Peyer's patch (tissue), 4 donors: ENCODE measurements around the gene ACP4. TPM values are rescaled to one million over a fixed set of nuclear protein-coding genes. Genes with fewer than 3 reads are reported as not detected.

Experiments used
- DNase-seq, 3 donors: peaks; one replicate each; pipeline ENCODE4 v3.0.0-alpha.2; 2017 to 2019
- H3K27ac ChIP-seq, 4 donors: fragments of 200-600 bp; sonication (generic); one replicate each; pipeline ENCODE4 v1.5.1; 2016 to 2019
- H3K27me3 ChIP-seq, 2 donors: fragments of 200-600 bp; sonication (generic); one replicate each; pipeline ENCODE4 v1.5.1; 2019
- H3K36me3 ChIP-seq, 3 donors: fragments of 200-600 bp; sonication (generic); one replicate each; pipeline ENCODE4 v1.5.1; 2016 to 2019
- H3K4me1 ChIP-seq, 4 donors: fragments of 200-600 bp; sonication (generic); one replicate each; pipeline ENCODE4 v1.5.1; 2016 to 2019
- H3K4me3 ChIP-seq, 4 donors: fragments of 200-600 bp; sonication (generic); 1 replicate in 3 of 4; 2 replicates in 1 of 4; pipeline ENCODE4 v1.5.1; 2016 to 2019; ENCODE audit warnings: mild to moderate bottlenecking in 1 of 4
- H3K9me3 ChIP-seq, 4 donors: fragments of 200-600 bp; sonication (generic); one replicate each; pipeline ENCODE4 v1.5.1; 2016 to 2019; ENCODE audit warnings: mild to moderate bottlenecking in 1 of 4
- CTCF ChIP-seq, 6 experiments: fragments of 450-650 bp in 4 of 6; fragments of 200-600 bp in 2 of 6; sonication (generic) in 1 of 6; IDR thresholded peaks; one replicate each; pipeline ENCODE4 v1.5.1; 2017 to 2019; ENCODE audit warnings: antibody characterized with exemption in 6 of 6, mild to moderate bottlenecking in 3 of 6, moderate library complexity in 1 of 6
- POLR2A ChIP-seq, 2 donors: fragments of 450-650 bp; IDR thresholded peaks; one replicate each; pipeline ENCODE4 v1.5.1; 2017; ENCODE audit warnings: antibody characterized with exemption in 2 of 2, mild to moderate bottlenecking in 2 of 2, moderate library complexity in 2 of 2
- total RNA-seq, 4 donors: library from RNA; depleted of rRNA; stranded (reverse); fragments of >200 nt; gene quantifications; one replicate each; pipeline ENCODE4 v1.1.0, GENCODE V29; 2016

ACP4 gene
- total RNA-seq, 4 donors from 2014 or later, result not detected

DNA sequence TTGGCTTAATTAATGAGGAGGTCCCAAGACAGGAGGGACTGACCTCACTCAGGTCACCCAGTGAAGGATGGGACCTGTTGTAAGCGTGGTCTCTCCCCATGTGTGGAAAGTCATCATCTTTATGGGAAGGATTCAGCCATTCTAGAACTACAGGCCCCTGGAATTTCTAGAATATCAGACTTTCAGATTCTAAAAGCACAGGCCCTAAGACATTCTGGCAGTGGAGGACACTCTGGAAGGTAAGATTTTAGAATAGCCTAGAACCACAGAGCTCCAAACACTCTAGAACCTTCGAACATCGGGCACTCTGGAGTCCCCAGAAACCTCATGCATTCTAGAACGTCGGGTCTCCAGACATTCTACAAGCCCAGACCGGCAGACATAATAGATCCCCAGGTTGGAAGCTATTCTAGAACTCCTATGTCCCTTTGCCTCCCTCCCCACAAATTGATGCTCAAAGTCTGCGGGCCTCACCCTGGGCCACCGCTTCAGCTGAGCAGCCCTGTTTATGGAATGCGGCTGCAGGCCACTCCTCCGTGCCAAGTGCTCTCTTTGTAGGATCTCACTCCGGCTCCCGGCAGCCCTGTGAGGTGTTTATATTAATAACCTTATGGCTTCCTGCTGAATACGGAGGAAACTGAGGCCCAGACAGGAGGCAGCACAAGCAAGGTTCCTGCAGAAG is 45.0 kb downstream of the ACP4 start:
- no peaks in the 10 kb centered on the region for H3K36me3 ChIP-seq
- peaks cover 0 to 7% (median 0%) of the 10 kb centered on the region in 4 donors for H3K4me1 ChIP-seq
- DNase-seq, result no peak
- TF ChIP-seq POLR2A (IDR thresholded peaks at IDR 0.05) (no peak), CTCF (IDR thresholded peaks at IDR 0.05) (no peak)
- peak overlapping the region; percentile 45 to 67 (median 52) for H3K27ac ChIP-seq
- peak overlapping the region; percentile 38 to 77 (median 57) for H3K4me3 ChIP-seq
- H3K9me3 ChIP-seq, result no peaks in the 10 kb centered on the region
- no peaks in the 10 kb centered on the region for H3K27me3 ChIP-seq

DNA sequence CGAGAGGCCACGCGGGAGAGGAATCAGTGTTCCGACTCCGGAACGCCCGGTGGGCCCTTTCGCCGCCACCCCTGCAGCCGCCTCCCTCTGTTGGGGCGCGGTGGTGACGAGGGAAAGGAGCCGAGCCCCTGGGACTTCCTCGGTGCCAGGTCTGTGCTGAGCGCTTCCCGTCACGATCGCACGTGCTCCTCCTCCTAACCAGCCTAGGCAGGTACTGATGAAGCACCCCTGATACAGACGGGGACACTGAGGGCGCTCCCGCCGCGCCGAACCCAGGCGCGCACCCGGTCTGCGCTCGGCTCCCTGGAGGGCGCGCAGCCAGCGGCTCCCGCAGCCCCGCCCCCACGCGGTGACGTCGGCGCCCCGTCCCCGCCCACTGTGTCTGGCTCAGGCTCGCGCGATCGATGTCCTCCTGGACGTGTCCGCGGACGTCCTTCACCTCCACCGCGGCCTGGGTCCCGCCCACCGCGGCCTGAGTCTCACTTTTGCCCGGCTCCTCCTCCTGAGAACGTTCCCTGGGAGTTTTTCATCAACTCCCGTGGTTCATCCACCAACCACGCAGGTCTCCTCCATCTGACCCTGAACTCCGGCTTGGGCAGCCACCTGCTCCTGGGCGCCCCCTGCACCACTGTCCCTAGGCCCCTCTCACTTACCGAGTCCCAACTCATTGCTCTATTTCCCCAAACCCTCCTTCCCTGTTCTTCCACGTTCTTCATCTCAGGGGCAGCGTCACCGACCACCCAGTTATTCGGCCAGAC is 45.7 kb downstream of the ACP4 start:
- H3K9me3 ChIP-seq, result no peaks in the 10 kb centered on the region
- peak; percentile 66 to 91 (median 89) for DNase-seq
- H3K36me3 ChIP-seq, result no peaks in the 10 kb centered on the region
- H3K4me3 ChIP-seq, result peak overlapping the region; percentile 38 to 77 (median 57)
- H3K27me3 ChIP-seq, result no peaks in the 10 kb centered on the region
- TF ChIP-seq CTCF (IDR thresholded peaks at IDR 0.05) (no peak), POLR2A (IDR thresholded peaks at IDR 0.05) (peak; percentile 72 to 73)
- peak overlapping the region; percentile 45 to 67 (median 52) for H3K27ac ChIP-seq
- H3K4me1 ChIP-seq, result peaks cover 0 to 7% (median 0%) of the 10 kb centered on the region in 4 donors

DNA sequence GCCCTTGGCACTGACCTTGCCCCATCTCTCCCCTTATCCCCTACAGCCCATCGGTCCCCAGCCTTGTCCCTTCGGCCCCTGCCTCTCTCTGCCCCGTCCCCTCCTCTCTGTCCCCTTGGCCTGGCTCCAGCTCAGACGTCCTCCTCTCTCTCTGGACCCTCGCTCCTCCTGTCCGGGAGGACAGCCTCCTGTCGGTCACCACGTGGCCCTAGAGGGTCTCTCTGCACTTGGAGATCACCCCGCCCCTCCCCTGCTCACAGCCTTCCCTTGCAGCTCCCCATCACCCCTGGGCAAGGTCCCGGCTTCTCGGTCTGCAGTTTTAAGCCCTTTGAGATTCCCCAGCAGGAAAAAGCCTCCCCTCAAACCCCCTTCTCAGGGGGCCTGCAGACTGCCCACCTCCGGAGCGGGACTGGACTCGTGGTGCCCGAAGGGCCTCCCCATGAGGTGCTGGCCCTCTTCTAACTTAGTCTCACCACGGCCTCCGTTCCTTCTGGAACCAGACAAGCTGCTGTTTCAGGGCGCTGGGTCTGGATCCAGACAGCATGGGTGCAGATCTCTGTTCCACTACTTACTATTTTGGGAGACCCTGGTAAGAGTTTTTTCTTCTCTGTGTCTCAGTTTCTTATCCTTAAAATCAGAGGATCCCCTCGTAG is 46.5 kb downstream of the ACP4 start:
- Histone ChIP-seq H3K36me3 (no peaks in the 10 kb centered on the region), H3K27ac (peak overlapping the region; percentile 45 to 67 (median 52)), H3K27me3 (no peaks in the 10 kb centered on the region), H3K4me1 (peaks cover 0 to 7% (median 0%) of the 10 kb centered on the region in 4 donors), H3K9me3 (no peaks in the 10 kb centered on the region), H3K4me3 (peak overlapping the region in 3 of 4 donors; percentile 38 to 77 (median 59))
- TF ChIP-seq CTCF (IDR thresholded peaks at IDR 0.05), result no peak
- TF ChIP-seq POLR2A (IDR thresholded peaks at IDR 0.05), result no peak
- no peak for DNase-seq

- DNase-seq, result no peak
- no peak for TF ChIP-seq CTCF (IDR thresholded peaks at IDR 0.05)
- TF ChIP-seq POLR2A (IDR thresholded peaks at IDR 0.05), result no peak
- Histone ChIP-seq H3K27me3 (no peaks in the 10 kb centered on the region), H3K9me3 (no peaks in the 10 kb centered on the region), H3K4me1 (peaks cover 0 to 7% (median 0%) of the 10 kb centered on the region in 4 donors), H3K36me3 (no peaks in the 10 kb centered on the region), H3K4me3 (no peak overlapping the region), H3K27ac (no peak overlapping the region)
Observed at GRCh38 chr19:50837300-50837699, 47.1 kb downstream of the ACP4 start.

- TF ChIP-seq CTCF (IDR thresholded peaks at IDR 0.05) (no peak), POLR2A (IDR thresholded peaks at IDR 0.05) (no peak)
- no peaks in the 10 kb centered on the region for H3K36me3 ChIP-seq
- peaks cover 0 to 7% (median 0%) of the 10 kb centered on the region in 4 donors for H3K4me1 ChIP-seq
- no peaks in the 10 kb centered on the region for H3K27me3 ChIP-seq
- no peak overlapping the region for H3K4me3 ChIP-seq
- no peak for DNase-seq
- no peaks in the 10 kb centered on the region for H3K9me3 ChIP-seq
- H3K27ac ChIP-seq, result no peak overlapping the region
Observed at GRCh38 chr19:50838239-50838638, 48.0 kb downstream of the ACP4 start.
